K562 (cell line): ENCODE results near the gene AIF1. TPM values are rescaled to one million over a fixed set of nuclear protein-coding genes. Genes with fewer than 3 reads are reported as not detected.

Experiments
- AFF4 ChIP-seq: sonication (generic); formaldehyde crosslinking; IDR thresholded peaks from 2 replicates; pipeline ENCODE4 v1.8.0; 2023; ENCODE audit warnings: mild to moderate bottlenecking, missing genetic modification reagents
- ATF6 ChIP-seq: sonication (generic); formaldehyde crosslinking; IDR thresholded peaks from 2 replicates; pipeline ENCODE4 v1.4.0; 2020; ENCODE audit warnings: mild to moderate bottlenecking, missing genetic modification reagents
- CTCF ChIP-seq, 3 experiments: IDR thresholded peaks in 2 of 3; conservative IDR thresholded peaks in 1 of 3; 2 replicates each; pipeline ENCODE4 v1.5.1; 2011 to 2012; ENCODE audit warnings: low read length in 3 of 3, mild to moderate bottlenecking in 3 of 3, control low read depth in 2 of 3, improper control_type of control experiment in 1 of 3, inconsistent platforms in 1 of 3, low read depth in 1 of 3, mixed read lengths in 1 of 3, moderate library complexity in 1 of 3; ENCODE audit not compliant: insufficient read depth in 2 of 3
- GTF2F1 ChIP-seq: IDR thresholded peaks from 2 replicates; pipeline ENCODE4 v1.6.1; 2011; ENCODE audit warnings: low read depth, low read length, improper control_type of control experiment
- HCFC1 ChIP-seq: IDR thresholded peaks from 2 replicates; pipeline ENCODE4 v1.6.1; 2012; ENCODE audit warnings: low read depth, low read length, improper control_type of control experiment
- HINFP ChIP-seq: fragments of 450-650 bp; conservative IDR thresholded peaks from 2 replicates; pipeline ENCODE4 v1.6.1; 2016; ENCODE audit warnings: missing genetic modification characterization, low read depth, mild to moderate bottlenecking, control low read depth, missing compliant biosample characterization
- HLTF ChIP-seq: fragments of 450-650 bp; IDR thresholded peaks from 2 replicates; pipeline ENCODE4 v1.6.1; 2016
- KAT7 ChIP-seq: sonication (generic); formaldehyde crosslinking; IDR thresholded peaks from 2 replicates; pipeline ENCODE4 v1.8.0; 2022; ENCODE audit warnings: missing genetic modification reagents, mild to moderate bottlenecking, borderline replicate concordance
- LCOR ChIP-seq: sonication (generic); formaldehyde crosslinking; IDR thresholded peaks from 2 replicates; pipeline ENCODE4 v1.8.0; 2022; ENCODE audit warnings: mild to moderate bottlenecking, missing genetic modification reagents
- LEF1 ChIP-seq: fragments of 450-650 bp; IDR thresholded peaks from 2 replicates; pipeline ENCODE4 v1.6.1; 2016; ENCODE audit warnings: mild to moderate bottlenecking
- MED1 ChIP-seq: sonication (generic); formaldehyde crosslinking; IDR thresholded peaks from 2 replicates; pipeline ENCODE4 v1.8.1; 2023; ENCODE audit warnings: missing genetic modification reagents, borderline replicate concordance
- MTA2 ChIP-seq: fragments of 450-650 bp; IDR thresholded peaks from 2 replicates; pipeline ENCODE4 v1.6.1; 2016; ENCODE audit warnings: low read depth
- PML ChIP-seq: IDR thresholded peaks from 2 replicates; pipeline ENCODE4 v1.6.1; 2012; ENCODE audit warnings: low read length, inconsistent platforms
- SUPT5H ChIP-seq: fragments of 450-650 bp; IDR thresholded peaks from 2 replicates; pipeline ENCODE4 v1.6.1; 2016
- ZFP1 ChIP-seq: fragments of 450-650 bp; formaldehyde crosslinking; IDR thresholded peaks from 2 replicates; pipeline ENCODE4 v1.4.0; 2020; ENCODE audit warnings: mild to moderate bottlenecking, mixed read lengths
- ZNF134 ChIP-seq: fragments of 250-450 bp; sonication (Bioruptor Pico); conservative IDR thresholded peaks from 2 replicates; pipeline ENCODE4 v1.4.0; 2020
- ZNF324 ChIP-seq: fragments of 250-450 bp; sonication (Bioruptor Pico); IDR thresholded peaks from 2 replicates; pipeline ENCODE4 v1.4.0; 2020; ENCODE audit warnings: mild to moderate bottlenecking
- ZNF444 ChIP-seq: fragments of 250-450 bp; sonication (Bioruptor Pico); IDR thresholded peaks from 2 replicates; pipeline ENCODE4 v1.4.0; 2020; ENCODE audit warnings: mild to moderate bottlenecking, moderate library complexity
- polyA plus RNA-seq, 8 experiments: library from polyadenylated mRNA; depleted of rRNA in 4 of 8; stranded (reverse) in 5 of 8; unstranded in 3 of 8; fragments of >200 nt; fragmentation: Nextera tagmentation in 2 of 8; fragmentation: Illumina TruSeq in 1 of 8; extraction: Ambion mirVana in 2 of 8; extraction: Trizol in 1 of 8; gene quantifications; 2 replicates each; pipeline versions ENCODE4 v1.2.1 to v1.2.3, GENCODE V29; 2011 to 2014; ENCODE audit warnings: inconsistent platforms in 1 of 8, missing spikeins in 1 of 8
- total RNA-seq, 7 experiments: library from RNA; depleted of rRNA in 6 of 7; stranded (reverse); fragments of >200 nt in 6 of 7; fragmentation: Illumina TruSeq in 2 of 7; extraction: Trizol in 2 of 7; gene quantifications; 2 replicates each; pipeline versions ENCODE4 v1.2.1 to v1.2.3, GENCODE V29; 2011 to 2021; ENCODE audit warnings: low replicate concordance in 1 of 7

Gene AIF1
- total and polyA plus RNA-seq, 9 of the 15 experiments (the other 6 are each of a cell fraction or from before 2014, with no cell fraction given): 9.4 to 33.4 (median 19.4) TPM

GRCh38 chr6:31663126-31663960 lies 48.3 kb downstream of the AIF1 start (continued):
- TF ChIP-seq HCFC1 (peak; percentile 35; the same call in 1 of the 2 replicates), ZNF324 (CRISPR knock-in tag) (peak; percentile 12; the same call in 1 of the 2 replicates), MTA2 (no peak), PML (peak; percentile 17), ZNF134 (no peak), MED1 (CRISPR knock-in tag) (no peak), LEF1 (no peak), ZFP1 (no peak), CTCF (IDR thresholded peaks at IDR 0.05 in 2 of 3, conservative IDR thresholded peaks at IDR 0.05 in 1 of 3; ENCODE audit: insufficient read depth in 2 of 3, low read depth in 1 of 3, low read length in 3 of 3) (no peak), HLTF (peak; percentile 51; the same call in 1 of the 2 replicates), AFF4 (peak; percentile 69; the same call in 1 of the 2 replicates), SUPT5H (no peak), LCOR (CRISPR knock-in tag) (peak; percentile 30; the same call in 1 of the 2 replicates), KAT7 (CRISPR knock-in tag) (peak; percentile 94), ZNF444 (no peak), ATF6 (CRISPR knock-in tag) (no peak), GTF2F1 (no peak), HINFP (tag) (0 out of 2 replicates have a peak, but pooled peaks have one; percentile 31)
